Peyer's patch (tissue), 4 donors: ENCODE data around the gene GAST. TPM values are rescaled to one million over a fixed set of nuclear protein-coding genes. Genes with fewer than 3 reads are reported as not detected.
A peak's percentile ranks its signal among the peaks of the same experiment; 100 is the strongest.
"Not testable (repeated sequence)": the region's sequence is repeated elsewhere in the genome, so short reads cannot be mapped to it uniquely, and the experiment has no call there.

Experiments
- DNase-seq, 3 donors: peaks; one replicate each; pipeline ENCODE4 v3.0.0-alpha.2; 2017 to 2019
- H3K27ac ChIP-seq, 4 donors: fragments of 200-600 bp; sonication (generic); one replicate each; pipeline ENCODE4 v1.5.1; 2016 to 2019
- H3K27me3 ChIP-seq, 2 donors: fragments of 200-600 bp; sonication (generic); one replicate each; pipeline ENCODE4 v1.5.1; 2019
- H3K36me3 ChIP-seq, 3 donors: fragments of 200-600 bp; sonication (generic); one replicate each; pipeline ENCODE4 v1.5.1; 2016 to 2019
- H3K4me1 ChIP-seq, 4 donors: fragments of 200-600 bp; sonication (generic); one replicate each; pipeline ENCODE4 v1.5.1; 2016 to 2019
- H3K4me3 ChIP-seq, 4 donors: fragments of 200-600 bp; sonication (generic); 1 replicate in 3 of 4; 2 replicates in 1 of 4; pipeline ENCODE4 v1.5.1; 2016 to 2019; ENCODE audit warnings: mild to moderate bottlenecking in 1 of 4
- H3K9me3 ChIP-seq, 4 donors: fragments of 200-600 bp; sonication (generic); one replicate each; pipeline ENCODE4 v1.5.1; 2016 to 2019; ENCODE audit warnings: mild to moderate bottlenecking in 1 of 4
- CTCF ChIP-seq, 6 experiments: fragments of 450-650 bp in 4 of 6; fragments of 200-600 bp in 2 of 6; sonication (generic) in 1 of 6; IDR thresholded peaks; one replicate each; pipeline ENCODE4 v1.5.1; 2017 to 2019; ENCODE audit warnings: antibody characterized with exemption in 6 of 6, mild to moderate bottlenecking in 3 of 6, moderate library complexity in 1 of 6
- POLR2A ChIP-seq, 2 donors: fragments of 450-650 bp; IDR thresholded peaks; one replicate each; pipeline ENCODE4 v1.5.1; 2017; ENCODE audit warnings: antibody characterized with exemption in 2 of 2, mild to moderate bottlenecking in 2 of 2, moderate library complexity in 2 of 2
- total RNA-seq, 4 donors: library from RNA; depleted of rRNA; stranded (reverse); fragments of >200 nt; gene quantifications; one replicate each; pipeline ENCODE4 v1.1.0, GENCODE V29; 2016

Gene GAST
- total RNA-seq, 4 donors from 2014 or later, result not detected

- Histone ChIP-seq H3K27ac (peak overlapping the region in 3 of 4 donors; percentile 14 to 70 (median 65)), H3K27me3 (no peaks in the 10 kb centered on the region), H3K4me3 (no peak overlapping the region), H3K4me1 (peaks cover 0 to 26% (median 0%) of the 10 kb centered on the region in 4 donors), H3K36me3 (peaks cover 0 to 32% (median 0%) of the 10 kb centered on the region in 3 donors), H3K9me3 (no peaks in the 10 kb centered on the region)
- DNase-seq, result peak in 2 of 3 donors; percentile 36 to 81
- TF ChIP-seq CTCF (IDR thresholded peaks at IDR 0.05) (no peak), POLR2A (IDR thresholded peaks at IDR 0.05) (no peak)
Observed at GRCh38 chr17:41697122-41697962, 14.8 kb upstream of the GAST start.

- not testable (repeated sequence) for H3K27ac ChIP-seq, H3K36me3 ChIP-seq, H3K4me3 ChIP-seq, H3K9me3 ChIP-seq, DNase-seq, H3K27me3 ChIP-seq
- peaks cover 0 to 20% (median 0%) of the 10 kb centered on the region in 4 donors for H3K4me1 ChIP-seq
Observed at GRCh38 chr17:41700843-41701242, 11.3 kb upstream of the GAST start.

- H3K36me3 ChIP-seq, result no peaks in the 10 kb centered on the region
- H3K4me1 ChIP-seq, result peaks cover 0 to 2% (median 0%) of the 10 kb centered on the region in 4 donors
- H3K4me3 ChIP-seq, result no peak overlapping the region
- TF ChIP-seq CTCF (IDR thresholded peaks at IDR 0.05) (no peak), POLR2A (IDR thresholded peaks at IDR 0.05) (no peak)
- H3K27me3 ChIP-seq, result no peaks in the 10 kb centered on the region
- no peak for DNase-seq
- no peaks in the 10 kb centered on the region for H3K9me3 ChIP-seq
- H3K27ac ChIP-seq, result no peak overlapping the region
Observed at GRCh38 chr17:41702712-41703111, 9.4 kb upstream of the GAST start.

- Histone ChIP-seq H3K4me1 (no peaks in the 10 kb centered on the region), H3K27ac (no peak overlapping the region), H3K4me3 (no peak overlapping the region), H3K36me3 (no peaks in the 10 kb centered on the region), H3K27me3 (no peaks in the 10 kb centered on the region), H3K9me3 (no peaks in the 10 kb centered on the region)
- TF ChIP-seq CTCF (IDR thresholded peaks at IDR 0.05) (no peak), POLR2A (IDR thresholded peaks at IDR 0.05) (no peak)
- DNase-seq, result no peak
Observed at GRCh38 chr17:41705271-41705991, 6.7 kb upstream of the GAST start.

GRCh38 chr17:41707803-41708669 lies 4.1 kb upstream of the GAST start:
- H3K9me3 ChIP-seq, result no peaks in the 10 kb centered on the region
- H3K36me3 ChIP-seq, result no peaks in the 10 kb centered on the region
- H3K4me3 ChIP-seq, result no peak overlapping the region
- DNase-seq, result no peak
- no peak overlapping the region for H3K27ac ChIP-seq
- H3K27me3 ChIP-seq, result no peaks in the 10 kb centered on the region
- H3K4me1 ChIP-seq, result no peaks in the 10 kb centered on the region
- TF ChIP-seq CTCF (IDR thresholded peaks at IDR 0.05), result no peak
- no peak for TF ChIP-seq POLR2A (IDR thresholded peaks at IDR 0.05)
